Stimulated activated naive B cell treated with anti-CD40 and anti-IgM and Interleukin-4, amounts not matched to agents 10 μg/mL and 1 μg/mL and 100 μg/mL, for 72 hours (primary cell): ENCODE results near the gene LRRC45.
A peak's percentile ranks its signal among the peaks of the same experiment; 100 is the strongest.

ENCODE experiments used
- ATAC-seq, 2 donors: fragments of 150-1000 bp; cut with Tn5 transposase; replicated peaks; 2 replicates each; pipeline ENCODE4 v1.10.0; 2021; ENCODE audit warnings: moderate library complexity in 1 of 2
- DNase-seq: peaks from one replicate; pipeline ENCODE4 v3.0.0; 2021
- H3K27ac Mint-ChIP-seq: one replicate; pipeline ENCODE4 v1.8.0; 2022; ENCODE audit warnings: mild to moderate bottlenecking, mixed read lengths
- H3K27me3 Mint-ChIP-seq, 2 donors: one replicate each; pipeline ENCODE4 v1.8.0; 2022; ENCODE audit warnings: mixed read lengths in 2 of 2
- H3K36me3 Mint-ChIP-seq, 2 donors: one replicate each; pipeline ENCODE4 v1.8.0; 2022; ENCODE audit warnings: mixed read lengths in 2 of 2, mild to moderate bottlenecking in 1 of 2
- H3K4me1 Mint-ChIP-seq, 2 donors: one replicate each; pipeline ENCODE4 v1.8.0; 2022; ENCODE audit warnings: mixed read lengths in 2 of 2, mild to moderate bottlenecking in 1 of 2
- H3K4me3 Mint-ChIP-seq, 2 donors: one replicate each; pipeline ENCODE4 v1.8.0; 2022; ENCODE audit warnings: mild to moderate bottlenecking in 2 of 2, mixed read lengths in 2 of 2, moderate library complexity in 1 of 2
- H3K9me3 Mint-ChIP-seq, 2 donors: one replicate each; pipeline ENCODE4 v1.8.0; 2022; ENCODE audit warnings: mixed read lengths in 2 of 2, mild to moderate bottlenecking in 1 of 2

LRRC45 gene

GRCh38 chr17:82049521-82049971, 26.4 kb downstream of the LRRC45 start:
- Mint-ChIP-seq H3K4me1 (peaks cover 19 to 39% of the 10 kb centered on the region in 2 donors), H3K27me3 (no peaks in the 10 kb centered on the region), H3K36me3 (peaks cover 14 to 18% of the 10 kb centered on the region in 2 donors), H3K27ac (no peak overlapping the region), H3K9me3 (no peaks in the 10 kb centered on the region), H3K4me3 (no peak overlapping the region)
- ATAC-seq (no peak), DNase-seq (no peak)

GRCh38 chr17:82050152-82050760, 27.2 kb downstream of the LRRC45 start:
- DNase-seq (no peak), ATAC-seq (no peak)
- Mint-ChIP-seq H3K27ac (no peak overlapping the region), H3K36me3 (peaks cover 17 to 23% of the 10 kb centered on the region in 2 donors), H3K9me3 (no peaks in the 10 kb centered on the region), H3K4me3 (peak overlapping the region; percentile 88 to 91), H3K4me1 (peaks cover 23 to 39% of the 10 kb centered on the region in 2 donors), H3K27me3 (no peaks in the 10 kb centered on the region)

GRCh38 chr17:82050761-82051641, 27.9 kb downstream of the LRRC45 start:
- Mint-ChIP-seq H3K27ac (peak overlapping the region; percentile 94), H3K4me3 (peak overlapping the region; percentile 88 to 91), H3K4me1 (peaks cover 23 to 39% of the 10 kb centered on the region in 2 donors), H3K9me3 (no peaks in the 10 kb centered on the region), H3K27me3 (no peaks in the 10 kb centered on the region), H3K36me3 (peaks cover 18 to 26% of the 10 kb centered on the region in 2 donors)
- DNase-seq (no peak), ATAC-seq (peak; percentile 26 to 29)

- Mint-ChIP-seq H3K27ac (peak within 1 kb of the TSS; percentile 94), H3K4me1 (peaks cover 23 to 39% of the 10 kb centered on the region in 2 donors), H3K27me3 (no peaks in the 10 kb centered on the region), H3K9me3 (no peaks in the 10 kb centered on the region), H3K4me3 (peak within 1 kb of the TSS; percentile 90 to 91), H3K36me3 (peaks cover 21 to 28% of the 10 kb centered on the region in 2 donors)
- DNase-seq (peak; percentile 68), ATAC-seq (peak; percentile 91 to 94)
Measured at GRCh38 chr17:82051776-82052637, 28.9 kb downstream of the LRRC45 start, which contains the start of the genes GPS1 and RFNG. TSS of gene GPS1 (plus strand) at chr17:82051898. CDS start at chr17:82051932, 34 bp downstream. TSS of gene RFNG (minus strand) at chr17:82051811. CDS start at chr17:82051766, 45 bp downstream.

- H3K36me3 Mint-ChIP-seq = peaks cover 16 to 23% of the 10 kb centered on the region in 2 donors
- peaks cover 19 to 35% of the 10 kb centered on the region in 2 donors for H3K4me1 Mint-ChIP-seq
- H3K27ac Mint-ChIP-seq = no peak overlapping the region
Measured at GRCh38 chr17:82052638-82053059, 29.5 kb downstream of the LRRC45 start.

GRCh38 chr17:82053130-82053529, 30.0 kb downstream of the LRRC45 start:
- ATAC-seq (no peak), DNase-seq (no peak)
- Mint-ChIP-seq H3K27me3 (no peaks in the 10 kb centered on the region), H3K4me3 (peak overlapping the region; percentile 77 to 91), H3K27ac (no peak overlapping the region), H3K4me1 (peaks cover 19 to 32% of the 10 kb centered on the region in 2 donors), H3K9me3 (no peaks in the 10 kb centered on the region), H3K36me3 (peaks cover 17 to 26% of the 10 kb centered on the region in 2 donors)

More at GRCh38 chr17:82052638-82053059, 29.5 kb downstream of the LRRC45 start:
- peak overlapping the region; percentile 77 to 91 for H3K4me3 Mint-ChIP-seq
- H3K27me3 Mint-ChIP-seq = no peaks in the 10 kb centered on the region
- no peaks in the 10 kb centered on the region for H3K9me3 Mint-ChIP-seq
- ATAC-seq (no peak), DNase-seq (no peak)

GRCh38 chr17:82053556-82054263, 30.6 kb downstream of the LRRC45 start:
- Mint-ChIP-seq H3K9me3 (no peaks in the 10 kb centered on the region), H3K36me3 (peaks cover 18 to 26% of the 10 kb centered on the region in 2 donors)

GRCh38 chr17:82054351-82055022, 31.4 kb downstream of the LRRC45 start:
- Mint-ChIP-seq H3K27ac (peak overlapping the region; percentile 31), H3K27me3 (no peaks in the 10 kb centered on the region), H3K4me1 (peaks cover 19 to 32% of the 10 kb centered on the region in 2 donors), H3K4me3 (peak overlapping the region in 1 of 2 donors; percentile 36), H3K36me3 (peaks cover 19 to 26% of the 10 kb centered on the region in 2 donors), H3K9me3 (no peaks in the 10 kb centered on the region)
- no peak for ATAC-seq
- no peak for DNase-seq

More at GRCh38 chr17:82053556-82054263, 30.6 kb downstream of the LRRC45 start:
- Mint-ChIP-seq H3K4me3 (peak overlapping the region; percentile 77 to 91), H3K27ac (no peak overlapping the region), H3K4me1 (peaks cover 19 to 32% of the 10 kb centered on the region in 2 donors), H3K27me3 (no peaks in the 10 kb centered on the region)
- DNase-seq = no peak
- no peak for ATAC-seq

- ATAC-seq (no peak), DNase-seq (no peak)
- H3K4me1 Mint-ChIP-seq = peaks cover 15 to 34% of the 10 kb centered on the region in 2 donors
- H3K36me3 Mint-ChIP-seq = peaks cover 19 to 26% of the 10 kb centered on the region in 2 donors
- peak overlapping the region; percentile 89 for H3K27ac Mint-ChIP-seq
- H3K27me3 Mint-ChIP-seq = no peaks in the 10 kb centered on the region
- H3K4me3 Mint-ChIP-seq = peak overlapping the region in 1 of 2 donors; percentile 29
- H3K9me3 Mint-ChIP-seq = no peaks in the 10 kb centered on the region
Measured at GRCh38 chr17:82055023-82055964, 32.2 kb downstream of the LRRC45 start.

- no peak overlapping the region for H3K4me3 Mint-ChIP-seq
Measured at GRCh38 chr17:82055965-82056728, 33.0 kb downstream of the LRRC45 start.

More at GRCh38 chr17:82055965-82056728, 33.0 kb downstream of the LRRC45 start:
- Mint-ChIP-seq H3K4me1 (peaks cover 10 to 32% of the 10 kb centered on the region in 2 donors), H3K9me3 (no peaks in the 10 kb centered on the region), H3K27ac (no peak overlapping the region), H3K36me3 (peaks cover 20 to 31% of the 10 kb centered on the region in 2 donors), H3K27me3 (no peaks in the 10 kb centered on the region)
- DNase-seq (no peak), ATAC-seq (no peak)
